ENCODE data around the gene TGFB3.

Gene TGFB3

GRCh38 chr14:75981426-75982265 lies at the start of gene TGFB3:
Gene TGFB3 (minus strand): TSS chr14:75981995. CDS start chr14:75980893, 1,102 bp downstream.
- peak; percentile 68 for DNase-seq (ENCODE audit: extremely low read depth, insufficient read length)

GRCh38 chr14:76024211-76024907 lies 42.6 kb upstream of the TGFB3 start:
- Histone ChIP-seq H3K4me3 (replicated peaks; ENCODE audit: low read depth, low read length) (no peak overlapping the region), H3K27me3 (replicated peaks; ENCODE audit: control insufficient read depth, insufficient read depth, low read length) (no peaks in the 10 kb centered on the region), H3K36me3 (ENCODE audit: control insufficient read depth, insufficient read depth, low read length) (no peaks in the 10 kb centered on the region)
- no peak for TF ChIP-seq CTCF (IDR thresholded peaks at IDR 0.05; ENCODE audit: insufficient read depth, low read length, poor library complexity, severe bottlenecking)
- no peak for DNase-seq (ENCODE audit: extremely low read depth, insufficient read length)

More at GRCh38 chr14:75981426-75982265, at the start of gene TGFB3:
- no peaks in the 10 kb centered on the region for H3K36me3 ChIP-seq (ENCODE audit: control insufficient read depth, insufficient read depth, low read length)
- no peaks in the 10 kb centered on the region for H3K27me3 ChIP-seq (replicated peaks; ENCODE audit: control insufficient read depth, insufficient read depth, low read length)
- TF ChIP-seq CTCF (IDR thresholded peaks at IDR 0.05; ENCODE audit: insufficient read depth, low read length, poor library complexity, severe bottlenecking): no peak
- H3K4me3 ChIP-seq (replicated peaks; ENCODE audit: low read depth, low read length): peak within 1 kb of the TSS; percentile 69

GRCh38 chr14:76023757-76024156 lies 42.0 kb upstream of the TGFB3 start:
- no peaks in the 10 kb centered on the region for H3K36me3 ChIP-seq (ENCODE audit: control insufficient read depth, insufficient read depth, low read length)
- DNase-seq (ENCODE audit: extremely low read depth, insufficient read length): no peak
- no peak for TF ChIP-seq CTCF (IDR thresholded peaks at IDR 0.05; ENCODE audit: insufficient read depth, low read length, poor library complexity, severe bottlenecking)

GRCh38 chr14:76022991-76023390 lies 41.2 kb upstream of the TGFB3 start:
- no peaks in the 10 kb centered on the region for H3K27me3 ChIP-seq (replicated peaks; ENCODE audit: control insufficient read depth, insufficient read depth, low read length)
- no peak for TF ChIP-seq CTCF (IDR thresholded peaks at IDR 0.05; ENCODE audit: insufficient read depth, low read length, poor library complexity, severe bottlenecking)
- H3K4me3 ChIP-seq (replicated peaks; ENCODE audit: low read depth, low read length): no peak overlapping the region
- no peaks in the 10 kb centered on the region for H3K36me3 ChIP-seq (ENCODE audit: control insufficient read depth, insufficient read depth, low read length)
- DNase-seq (ENCODE audit: extremely low read depth, insufficient read length): no peak

More at GRCh38 chr14:76023757-76024156, 42.0 kb upstream of the TGFB3 start:
- H3K4me3 ChIP-seq (replicated peaks; ENCODE audit: low read depth, low read length): no peak overlapping the region
- no peaks in the 10 kb centered on the region for H3K27me3 ChIP-seq (replicated peaks; ENCODE audit: control insufficient read depth, insufficient read depth, low read length)

GRCh38 chr14:76019676-76020075 lies 37.9 kb upstream of the TGFB3 start:
- TF ChIP-seq CTCF (IDR thresholded peaks at IDR 0.05; ENCODE audit: insufficient read depth, low read length, poor library complexity, severe bottlenecking): no peak
- Histone ChIP-seq H3K4me3 (replicated peaks; ENCODE audit: low read depth, low read length) (no peak overlapping the region), H3K27me3 (replicated peaks; ENCODE audit: control insufficient read depth, insufficient read depth, low read length) (no peaks in the 10 kb centered on the region), H3K36me3 (ENCODE audit: control insufficient read depth, insufficient read depth, low read length) (no peaks in the 10 kb centered on the region)
- DNase-seq (ENCODE audit: extremely low read depth, insufficient read length): no peak
